Stimulated activated naive CD8-positive, alpha-beta T cell treated with anti-CD3 and anti-CD28 coated beads, Interleukin-15, Interleukin-2, amounts not matched to agents 100 ng/mL and 50 ng/mL, for 24 hours (primary cell): ENCODE data around the gene DMXL1.
A peak's percentile ranks its signal among the peaks of the same experiment; 100 is the strongest.
"Not testable (repeated sequence)": the region's sequence is repeated elsewhere in the genome, so short reads cannot be mapped to it uniquely, and the experiment has no call there.

ENCODE experiments used
- H3K27ac Mint-ChIP-seq: one replicate; pipeline ENCODE4 v1.8.0; 2021; ENCODE audit warnings: mild to moderate bottlenecking, mixed read lengths
- H3K27me3 Mint-ChIP-seq: one replicate; pipeline ENCODE4 v1.8.0; 2021; ENCODE audit warnings: mixed read lengths
- H3K36me3 Mint-ChIP-seq: one replicate; pipeline ENCODE4 v1.8.0; 2021; ENCODE audit warnings: low read depth, mixed read lengths
- H3K4me1 Mint-ChIP-seq: one replicate; pipeline ENCODE4 v1.8.0; 2021; ENCODE audit warnings: low read depth, mixed read lengths
- H3K4me3 Mint-ChIP-seq: one replicate; pipeline ENCODE4 v1.8.0; 2021; ENCODE audit warnings: mild to moderate bottlenecking, mixed read lengths
- H3K9me3 Mint-ChIP-seq: one replicate; pipeline ENCODE4 v1.8.0; 2021; ENCODE audit warnings: mixed read lengths

The DMXL1 gene

GRCh38 chr5:119078071-119078846 lies 7.4 kb downstream of the DMXL1 start:
- Mint-ChIP-seq H3K27ac (peak overlapping the region; percentile 82), H3K4me3 (peak overlapping the region; percentile 70), H3K27me3 (no peaks in the 10 kb centered on the region), H3K9me3 (no peaks in the 10 kb centered on the region), H3K4me1 (peaks cover 76% of the 10 kb centered on the region), H3K36me3 (peaks cover 14% of the 10 kb centered on the region)

DNA sequence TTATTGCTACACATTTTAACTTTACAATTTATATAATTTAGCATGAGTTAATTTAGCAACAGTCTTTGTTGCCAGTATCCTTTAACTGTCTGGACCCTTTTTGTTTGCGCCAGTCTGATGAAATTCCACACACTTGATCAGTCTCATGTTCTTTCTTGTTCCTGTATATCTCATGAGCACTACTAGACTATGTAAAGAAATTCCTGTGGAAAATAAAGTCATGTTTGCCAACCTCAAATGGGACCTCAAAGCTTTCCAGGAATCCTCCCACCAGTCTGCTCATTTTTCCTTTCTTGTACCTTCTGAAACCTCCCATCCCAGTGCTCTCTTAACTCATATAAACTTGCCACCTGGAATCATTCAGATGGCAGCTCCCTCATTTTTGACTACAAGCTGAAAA lies 8.0 kb downstream of the DMXL1 start:
- Mint-ChIP-seq H3K27ac (peak overlapping the region; percentile 82), H3K9me3 (no peaks in the 10 kb centered on the region), H3K4me3 (peak overlapping the region; percentile 70)

GRCh38 chr5:119079318-119079921 lies 8.5 kb downstream of the DMXL1 start:
- H3K4me1 Mint-ChIP-seq = peaks cover 68% of the 10 kb centered on the region
- H3K27me3 Mint-ChIP-seq = no peaks in the 10 kb centered on the region
- H3K27ac Mint-ChIP-seq = peak overlapping the region; percentile 82
- H3K36me3 Mint-ChIP-seq = peaks cover 12% of the 10 kb centered on the region
- no peaks in the 10 kb centered on the region for H3K9me3 Mint-ChIP-seq
- peak overlapping the region; percentile 70 for H3K4me3 Mint-ChIP-seq

More for the DNA sequence above, 8.0 kb downstream of the DMXL1 start:
- H3K27me3 Mint-ChIP-seq = no peaks in the 10 kb centered on the region
- H3K36me3 Mint-ChIP-seq = peaks cover 14% of the 10 kb centered on the region
- H3K4me1 Mint-ChIP-seq = peaks cover 73% of the 10 kb centered on the region

GRCh38 chr5:119080936-119081335 lies 10.0 kb downstream of the DMXL1 start:
- H3K4me3 Mint-ChIP-seq = no peak overlapping the region
- H3K27ac Mint-ChIP-seq = no peak overlapping the region
- H3K4me1 Mint-ChIP-seq = peaks cover 63% of the 10 kb centered on the region
- H3K36me3 Mint-ChIP-seq = peaks cover 21% of the 10 kb centered on the region
- H3K9me3 Mint-ChIP-seq = peaks cover 7% of the 10 kb centered on the region
- no peaks in the 10 kb centered on the region for H3K27me3 Mint-ChIP-seq

DNA sequence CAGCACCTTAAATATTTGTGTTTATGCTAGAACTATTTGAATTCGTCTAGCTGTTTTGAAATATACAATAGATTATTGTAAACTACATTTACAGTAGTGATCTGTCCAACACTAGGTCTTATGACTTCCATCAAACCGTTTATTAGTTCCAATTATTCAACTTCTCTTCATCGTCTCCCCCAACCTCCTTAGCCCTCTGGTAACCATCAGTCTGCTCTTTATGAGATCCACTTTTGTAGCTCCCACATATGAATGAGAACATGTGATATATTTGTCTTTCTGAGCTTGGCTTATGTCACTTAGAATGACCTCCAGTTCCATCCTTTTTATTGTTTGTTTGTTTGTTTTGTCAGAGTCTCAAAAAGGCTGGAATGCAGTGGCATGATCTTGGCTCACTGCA lies 11.8 kb downstream of the DMXL1 start:
- H3K27me3 Mint-ChIP-seq = no peaks in the 10 kb centered on the region
- H3K27ac Mint-ChIP-seq = no peak overlapping the region
- H3K4me1 Mint-ChIP-seq = peaks cover 62% of the 10 kb centered on the region
- H3K4me3 Mint-ChIP-seq = no peak overlapping the region
- H3K36me3 Mint-ChIP-seq = peaks cover 33% of the 10 kb centered on the region
- H3K9me3 Mint-ChIP-seq = peaks cover 14% of the 10 kb centered on the region

DNA sequence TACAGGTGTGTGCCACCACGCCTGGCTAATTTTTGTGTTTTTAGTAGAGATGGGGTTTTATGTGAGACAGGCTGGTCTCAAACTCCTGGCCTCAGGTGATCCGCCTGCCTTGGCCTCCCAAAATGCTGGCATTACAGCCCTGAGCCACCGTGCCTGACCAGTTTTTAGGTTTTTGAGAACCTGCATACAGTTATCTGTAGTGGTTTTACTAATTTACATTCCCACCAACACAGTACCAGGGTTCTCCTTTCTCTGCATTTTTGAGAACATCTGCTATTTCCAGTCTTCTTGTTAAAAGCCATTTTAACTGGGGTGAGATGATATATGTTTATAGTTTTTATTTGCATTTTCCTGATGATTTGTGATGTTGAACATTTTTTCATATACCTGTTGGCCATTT lies 12.8 kb downstream of the DMXL1 start:
- Mint-ChIP-seq H3K4me3 (no peak overlapping the region), H3K27me3 (no peaks in the 10 kb centered on the region), H3K36me3 (peaks cover 33% of the 10 kb centered on the region), H3K9me3 (peaks cover 14% of the 10 kb centered on the region), H3K27ac (no peak overlapping the region), H3K4me1 (peaks cover 59% of the 10 kb centered on the region)

DNA sequence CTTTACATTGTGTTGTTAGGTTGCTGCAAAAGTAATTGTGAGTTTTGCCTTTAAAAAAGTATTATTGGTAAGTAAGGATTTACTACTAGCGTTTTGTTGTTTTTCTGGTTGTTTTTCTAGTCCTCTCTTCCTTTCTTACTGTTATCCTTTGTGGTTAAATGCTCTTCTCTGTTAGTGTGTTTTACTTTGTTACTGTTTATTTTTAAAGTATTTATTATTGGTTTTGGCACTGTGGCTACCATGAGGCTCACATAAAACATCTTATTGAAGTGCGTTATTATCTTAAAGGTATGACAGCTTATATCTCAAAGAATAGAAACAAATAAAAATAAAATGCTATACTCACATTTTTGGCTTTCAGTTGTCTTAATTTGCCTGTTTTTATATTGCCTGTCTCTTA lies 17.6 kb downstream of the DMXL1 start:
- Mint-ChIP-seq H3K9me3 (peaks cover 14% of the 10 kb centered on the region), H3K4me1 (peaks cover 40% of the 10 kb centered on the region), H3K27ac (no peak overlapping the region), H3K4me3 (no peak overlapping the region), H3K27me3 (no peaks in the 10 kb centered on the region), H3K36me3 (peaks cover 48% of the 10 kb centered on the region)

DNA sequence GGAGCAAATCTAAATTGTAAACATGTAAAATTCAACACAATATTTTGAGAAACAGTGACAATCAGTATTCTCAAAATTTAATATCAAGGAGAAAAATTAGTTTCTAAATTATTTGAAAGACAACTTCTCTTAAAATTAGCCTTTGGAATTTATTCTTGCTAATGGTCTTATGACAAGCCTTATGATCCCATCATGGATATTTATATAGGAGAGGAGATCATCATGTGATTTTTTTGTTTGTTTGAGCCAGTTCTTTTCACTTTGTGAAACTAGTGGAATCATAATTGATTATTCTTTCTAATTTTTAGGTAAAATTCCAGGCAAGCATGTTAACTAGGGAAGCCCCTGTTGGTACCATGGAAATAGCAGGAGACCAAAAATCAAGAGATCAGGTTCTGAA lies 24.7 kb downstream of the DMXL1 start:
- Mint-ChIP-seq H3K27ac (no peak overlapping the region), H3K36me3 (peaks cover 52% of the 10 kb centered on the region)

GRCh38 chr5:119105971-119106370 lies 35.1 kb downstream of the DMXL1 start:
- H3K9me3 Mint-ChIP-seq = no peaks in the 10 kb centered on the region
- H3K4me3 Mint-ChIP-seq = no peak overlapping the region
- H3K36me3 Mint-ChIP-seq = peaks cover 51% of the 10 kb centered on the region
- no peaks in the 10 kb centered on the region for H3K27me3 Mint-ChIP-seq
- no peaks in the 10 kb centered on the region for H3K4me1 Mint-ChIP-seq
- no peak overlapping the region for H3K27ac Mint-ChIP-seq

More for the DNA sequence above, 24.7 kb downstream of the DMXL1 start:
- H3K9me3 Mint-ChIP-seq = peaks cover 4% of the 10 kb centered on the region
- H3K4me1 Mint-ChIP-seq = peaks cover 19% of the 10 kb centered on the region
- H3K27me3 Mint-ChIP-seq = no peaks in the 10 kb centered on the region
- no peak overlapping the region for H3K4me3 Mint-ChIP-seq

GRCh38 chr5:119112151-119112550 lies 41.3 kb downstream of the DMXL1 start:
- Mint-ChIP-seq H3K36me3 (peaks cover 50% of the 10 kb centered on the region), H3K27me3 (no peaks in the 10 kb centered on the region)

GRCh38 chr5:119117237-119117636 lies 46.4 kb downstream of the DMXL1 start:
- Mint-ChIP-seq H3K4me1 (no peaks in the 10 kb centered on the region), H3K27me3 (no peaks in the 10 kb centered on the region), H3K4me3 (no peak overlapping the region), H3K9me3 (no peaks in the 10 kb centered on the region), H3K36me3 (peaks cover 44% of the 10 kb centered on the region), H3K27ac (no peak overlapping the region)

More at GRCh38 chr5:119112151-119112550, 41.3 kb downstream of the DMXL1 start:
- no peaks in the 10 kb centered on the region for H3K9me3 Mint-ChIP-seq
- no peak overlapping the region for H3K4me3 Mint-ChIP-seq
- H3K27ac Mint-ChIP-seq = no peak overlapping the region
- no peaks in the 10 kb centered on the region for H3K4me1 Mint-ChIP-seq

DNA sequence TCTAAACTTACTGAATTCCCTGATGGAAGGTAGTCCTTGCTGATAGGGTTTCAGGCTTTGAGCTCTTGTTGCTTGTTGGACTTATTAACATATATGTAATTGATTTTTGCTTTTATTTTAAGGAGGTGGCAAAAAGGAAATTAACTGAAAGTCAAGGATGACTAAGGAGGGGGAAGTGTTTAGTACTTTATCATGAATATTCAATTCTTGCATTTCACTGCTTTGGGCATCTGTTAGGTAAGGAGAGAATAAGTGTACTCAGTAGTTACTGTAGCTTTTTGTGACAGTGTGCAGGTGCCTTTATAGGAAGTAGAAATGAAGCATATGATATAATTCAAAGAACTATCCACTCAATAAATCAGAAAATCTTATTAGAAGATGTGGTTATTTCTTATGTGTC lies 47.1 kb downstream of the DMXL1 start:
- H3K4me1 Mint-ChIP-seq = no peaks in the 10 kb centered on the region
- no peaks in the 10 kb centered on the region for H3K9me3 Mint-ChIP-seq
- no peaks in the 10 kb centered on the region for H3K27me3 Mint-ChIP-seq
- H3K36me3 Mint-ChIP-seq = peaks cover 47% of the 10 kb centered on the region
- H3K27ac Mint-ChIP-seq = no peak overlapping the region
- H3K4me3 Mint-ChIP-seq = no peak overlapping the region

DNA sequence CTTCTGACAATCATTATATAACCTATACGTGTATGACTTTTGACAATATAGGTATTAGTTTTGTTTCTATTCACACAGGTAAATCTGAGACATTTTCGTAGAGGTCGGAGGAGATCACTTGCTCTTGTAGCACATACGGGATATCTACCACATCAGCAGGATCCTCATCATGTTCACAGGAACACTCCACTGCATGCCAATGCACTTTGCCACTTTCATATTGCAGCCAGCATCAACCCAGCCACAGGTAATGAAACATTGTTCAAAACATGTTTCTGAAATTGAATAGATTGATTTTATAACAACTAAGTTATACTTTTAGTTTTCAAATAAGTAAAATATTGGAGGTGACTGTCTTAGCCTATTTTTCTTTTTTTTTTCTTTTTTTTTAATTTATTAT lies 50.0 kb downstream of the DMXL1 start:
- H3K36me3 Mint-ChIP-seq = peaks cover 45% of the 10 kb centered on the region
- no peaks in the 10 kb centered on the region for H3K9me3 Mint-ChIP-seq
- no peaks in the 10 kb centered on the region for H3K27me3 Mint-ChIP-seq
- no peak overlapping the region for H3K4me3 Mint-ChIP-seq
- no peaks in the 10 kb centered on the region for H3K4me1 Mint-ChIP-seq
- no peak overlapping the region for H3K27ac Mint-ChIP-seq

DNA sequence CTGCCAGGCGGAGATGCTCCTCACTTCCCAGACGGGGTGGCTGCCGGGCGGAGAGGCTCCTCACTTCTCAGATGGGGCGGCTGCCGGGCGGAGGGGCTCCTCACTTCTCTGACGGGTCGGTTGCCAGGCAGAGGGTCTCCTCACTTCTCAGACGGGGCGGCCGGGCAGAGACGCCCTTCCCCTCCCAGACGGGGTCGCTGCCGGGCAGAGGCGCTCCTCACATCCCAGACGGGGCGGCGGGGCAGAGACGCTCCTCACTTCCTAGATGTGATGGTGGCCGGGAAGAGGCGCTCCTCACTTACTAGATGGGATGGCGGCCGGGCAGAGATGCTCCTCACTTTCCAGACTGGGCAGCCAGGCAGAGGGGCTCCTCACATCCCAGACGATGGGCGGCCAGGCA lies 51.6 kb downstream of the DMXL1 start:
- H3K36me3 Mint-ChIP-seq = peaks cover 37% of the 10 kb centered on the region
- not testable (repeated sequence) for H3K4me3 Mint-ChIP-seq

DNA sequence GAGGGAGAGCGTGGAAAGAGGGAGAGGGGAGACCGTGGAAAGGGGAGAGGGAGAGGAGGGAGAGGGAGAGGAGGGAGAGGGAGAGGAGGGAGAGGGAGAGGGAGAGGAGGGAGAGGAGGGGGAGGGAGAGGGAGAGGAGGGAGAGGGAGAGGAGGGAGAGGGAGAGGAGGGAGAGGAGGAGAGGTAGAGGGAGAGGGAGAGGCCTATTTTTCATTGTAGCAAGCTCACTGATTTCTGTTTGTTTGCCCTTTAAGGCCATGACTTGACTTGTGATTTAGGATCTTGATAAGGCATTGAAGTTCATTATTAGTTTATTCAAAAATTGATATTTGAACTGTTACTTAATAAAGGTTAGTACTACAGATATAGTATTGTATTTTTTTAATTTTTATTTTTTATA lies 52.4 kb downstream of the DMXL1 start:
- Mint-ChIP-seq H3K9me3 (no peaks in the 10 kb centered on the region), H3K36me3 (peaks cover 35% of the 10 kb centered on the region), H3K4me3 (no peak overlapping the region), H3K27me3 (no peaks in the 10 kb centered on the region), H3K27ac (no peak overlapping the region), H3K4me1 (no peaks in the 10 kb centered on the region)

More for the DNA sequence above, 51.6 kb downstream of the DMXL1 start:
- not testable (repeated sequence) for H3K27ac Mint-ChIP-seq, H3K4me1 Mint-ChIP-seq, H3K9me3 Mint-ChIP-seq, H3K27me3 Mint-ChIP-seq
